Natural killer cell (primary cell): ENCODE results near the gene BBOX1. TPM values are rescaled to one million over a fixed set of nuclear protein-coding genes. Genes with fewer than 3 reads are reported as not detected.

Experiments
- ATAC-seq, 3 donors: fragments of 150-1000 bp in 2 of 3; fragments of 200-7000 bp in 1 of 3; cut with Tn5 transposase; 1 replicate in 1 of 3; 2 replicates in 2 of 3; pipeline ENCODE4 v1.10.0; 2021; ENCODE audit warnings: mild to moderate bottlenecking in 2 of 3, moderate library complexity in 2 of 3
- DNase-seq, 2 donors: peaks; one replicate each; pipeline versions ENCODE4 v3.0.0 to v3.0.0-alpha.2; 2013 to 2021; ENCODE audit warnings: mixed read lengths in 1 of 2
- H3K27ac ChIP-seq: one replicate; pipeline ENCODE4 v1.5.1; 2013; ENCODE audit warnings: mild to moderate bottlenecking, low read length
- H3K27me3 ChIP-seq: one replicate; pipeline ENCODE4 v1.6.1; 2013; ENCODE audit warnings: low read length; ENCODE audit not compliant: control insufficient read depth, insufficient read depth
- H3K36me3 ChIP-seq: one replicate; pipeline ENCODE4 v1.6.1; 2013; ENCODE audit warnings: low read length; ENCODE audit not compliant: control insufficient read depth, insufficient read depth
- H3K4me1 ChIP-seq: one replicate; pipeline ENCODE4 v1.6.1; 2013; ENCODE audit warnings: low read length; ENCODE audit not compliant: control insufficient read depth, insufficient read depth
- H3K4me3 ChIP-seq: one replicate; pipeline ENCODE4 v1.5.1; 2013; ENCODE audit warnings: low read length
- H3K9me3 ChIP-seq: one replicate; pipeline ENCODE4 v1.6.1; 2013; ENCODE audit warnings: low read length; ENCODE audit not compliant: control insufficient read depth, insufficient read depth
- H3K27ac Mint-ChIP-seq, 2 donors: one replicate each; pipeline ENCODE4 v1.8.0; 2022; ENCODE audit warnings: mild to moderate bottlenecking in 2 of 2, mixed read lengths in 2 of 2, moderate library complexity in 1 of 2
- H3K27me3 Mint-ChIP-seq, 2 donors: one replicate each; pipeline ENCODE4 v1.8.0; 2022; ENCODE audit warnings: low read depth in 2 of 2, mixed read lengths in 2 of 2
- H3K36me3 Mint-ChIP-seq: one replicate; pipeline ENCODE4 v1.8.0; 2022; ENCODE audit warnings: mixed read lengths
- H3K4me1 Mint-ChIP-seq, 2 donors: one replicate each; pipeline ENCODE4 v1.8.0; 2022; ENCODE audit warnings: mixed read lengths in 2 of 2
- H3K4me3 Mint-ChIP-seq: one replicate; pipeline ENCODE4 v1.8.0; 2022; ENCODE audit warnings: mild to moderate bottlenecking, moderate library complexity, mixed read lengths
- H3K9me3 Mint-ChIP-seq, 2 donors: one replicate each; pipeline ENCODE4 v1.8.0; 2022; ENCODE audit warnings: mixed read lengths in 2 of 2
- WGBS: methylation state at CpG from one replicate; pipeline ENCODE4 v1.1.7; 2013; ENCODE audit warnings: missing lambda C conversion rate; ENCODE audit not compliant: insufficient coverage; 5-methylcytosine and 5-hydroxymethylcytosine counted together
- intact Hi-C: fragments of 100-400 bp; cut with micrococcal nuclease; formaldehyde crosslinking; loops from one replicate; pipeline ENCODE4 v1.14.2; 2022
- total RNA-seq, 4 donors: library from RNA; stranded (reverse); fragments of 120-200 nt in 1 of 4; gene quantifications; one replicate each; pipeline versions ENCODE4 v1.2.3 to v1.2.4, GENCODE V29; 2013 to 2022
- TF ChIP-seq, protein P1 (sequence below): fragments of 200-600 bp; IDR thresholded peaks from one replicate; pipeline ENCODE4 v1.8.0; 2022; ENCODE audit warnings: antibody characterized with exemption

BBOX1 gene
- total RNA-seq, 3 donors from 2014 or later (not counting 1 experiment from before 2014, with no cell fraction given): not detected

DNA sequence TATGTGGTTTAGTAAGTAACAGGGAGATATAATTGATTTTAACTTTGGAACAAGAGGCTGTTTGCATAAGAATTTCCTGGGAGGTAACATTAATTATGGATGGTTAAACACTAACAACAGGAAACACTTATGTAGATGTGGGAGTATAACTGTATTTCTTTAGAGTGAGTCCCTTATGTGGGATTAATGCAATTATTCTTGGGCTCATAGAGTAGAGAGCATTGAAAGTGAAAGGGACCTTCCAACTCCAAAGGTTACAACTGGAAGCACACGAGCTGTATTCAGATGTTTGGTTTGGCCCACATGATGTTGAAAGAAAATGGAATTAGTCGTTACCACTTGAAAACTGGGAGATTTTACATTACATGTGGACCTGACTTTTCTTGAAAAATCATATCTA, 53.5 kb downstream of the BBOX1 start:
- H3K4me1 Mint-ChIP-seq: no peaks in the 10 kb centered on the region
- DNase-seq (no peak), ATAC-seq (no peak)
- H3K27me3 Mint-ChIP-seq: no peaks in the 10 kb centered on the region
- H3K36me3 Mint-ChIP-seq: no peaks in the 10 kb centered on the region
- TF ChIP-seq, protein P1, sequence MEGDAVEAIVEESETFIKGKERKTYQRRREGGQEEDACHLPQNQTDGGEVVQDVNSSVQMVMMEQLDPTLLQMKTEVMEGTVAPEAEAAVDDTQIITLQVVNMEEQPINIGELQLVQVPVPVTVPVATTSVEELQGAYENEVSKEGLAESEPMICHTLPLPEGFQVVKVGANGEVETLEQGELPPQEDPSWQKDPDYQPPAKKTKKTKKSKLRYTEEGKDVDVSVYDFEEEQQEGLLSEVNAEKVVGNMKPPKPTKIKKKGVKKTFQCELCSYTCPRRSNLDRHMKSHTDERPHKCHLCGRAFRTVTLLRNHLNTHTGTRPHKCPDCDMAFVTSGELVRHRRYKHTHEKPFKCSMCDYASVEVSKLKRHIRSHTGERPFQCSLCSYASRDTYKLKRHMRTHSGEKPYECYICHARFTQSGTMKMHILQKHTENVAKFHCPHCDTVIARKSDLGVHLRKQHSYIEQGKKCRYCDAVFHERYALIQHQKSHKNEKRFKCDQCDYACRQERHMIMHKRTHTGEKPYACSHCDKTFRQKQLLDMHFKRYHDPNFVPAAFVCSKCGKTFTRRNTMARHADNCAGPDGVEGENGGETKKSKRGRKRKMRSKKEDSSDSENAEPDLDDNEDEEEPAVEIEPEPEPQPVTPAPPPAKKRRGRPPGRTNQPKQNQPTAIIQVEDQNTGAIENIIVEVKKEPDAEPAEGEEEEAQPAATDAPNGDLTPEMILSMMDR: no peak
- no peak overlapping the region for H3K27ac Mint-ChIP-seq
- no peak overlapping the region for H3K4me3 Mint-ChIP-seq
- intact Hi-C loops: no loop called here
- H3K9me3 Mint-ChIP-seq: peaks cover 12 to 26% of the 10 kb centered on the region in 2 donors
- Histone ChIP-seq H3K36me3 (no peaks in the 10 kb centered on the region), H3K27me3 (no peaks in the 10 kb centered on the region), H3K4me1 (no peaks in the 10 kb centered on the region), H3K9me3 (no peaks in the 10 kb centered on the region), H3K27ac (no peak overlapping the region), H3K4me3 (no peak overlapping the region)
- 74% methylated on average over 2 of the region's 2 CpGs for WGBS

DNA sequence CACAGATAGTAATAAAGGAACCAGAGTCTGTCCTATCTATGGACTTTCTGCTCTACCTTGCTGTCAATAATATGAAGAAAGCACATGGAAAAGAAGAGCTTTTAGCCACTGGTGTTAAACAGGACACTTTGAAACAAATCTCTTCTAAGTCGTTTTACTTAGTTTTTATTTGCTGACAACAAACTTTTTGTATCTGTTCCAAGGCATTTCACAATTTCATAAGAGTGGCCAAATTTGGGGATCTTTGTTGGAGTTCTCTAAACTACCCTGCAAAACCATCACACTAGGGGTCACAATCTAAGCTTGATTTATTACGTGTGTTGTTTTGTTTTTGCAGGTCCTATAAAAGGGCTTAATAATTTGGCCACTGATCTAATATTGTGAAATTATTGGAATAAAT, 54.4 kb downstream of the BBOX1 start:
- Mint-ChIP-seq H3K36me3 (no peaks in the 10 kb centered on the region), H3K27me3 (no peaks in the 10 kb centered on the region), H3K4me1 (no peaks in the 10 kb centered on the region), H3K9me3 (peaks cover 12 to 21% of the 10 kb centered on the region in 2 donors), H3K27ac (no peak overlapping the region), H3K4me3 (no peak overlapping the region)
- H3K27ac ChIP-seq: no peak overlapping the region
- intact Hi-C loops: no loop called here
- no peak overlapping the region for H3K4me3 ChIP-seq
- ATAC-seq (no peak), DNase-seq (no peak)
- no peaks in the 10 kb centered on the region for H3K36me3 ChIP-seq
- WGBS: 88% methylated on average over 1 of the region's 2 CpGs
- H3K4me1 ChIP-seq: no peaks in the 10 kb centered on the region
- H3K9me3 ChIP-seq: no peaks in the 10 kb centered on the region
- H3K27me3 ChIP-seq: no peaks in the 10 kb centered on the region
- TF ChIP-seq, protein P1: no peak

- intact Hi-C loops: no loop called here
- H3K27ac ChIP-seq: no peak overlapping the region
- no peaks in the 10 kb centered on the region for H3K4me1 ChIP-seq
- ATAC-seq (no peak), DNase-seq (no peak)
- H3K27me3 Mint-ChIP-seq: no peaks in the 10 kb centered on the region
- no peak overlapping the region for H3K27ac Mint-ChIP-seq
- no peaks in the 10 kb centered on the region for H3K27me3 ChIP-seq
- no peaks in the 10 kb centered on the region for H3K4me1 Mint-ChIP-seq
- H3K4me3 ChIP-seq: no peak overlapping the region
- H3K9me3 ChIP-seq: no peaks in the 10 kb centered on the region
- no peaks in the 10 kb centered on the region for H3K36me3 ChIP-seq
- TF ChIP-seq, protein P1: no peak
- H3K4me3 Mint-ChIP-seq: no peak overlapping the region
- H3K9me3 Mint-ChIP-seq: peaks cover 12 to 19% of the 10 kb centered on the region in 2 donors
- WGBS: 71% methylated on average over 1 of the region's 1 CpG
- H3K36me3 Mint-ChIP-seq: no peaks in the 10 kb centered on the region
Observed at GRCh38 chr11:27095887-27096286, 55.3 kb downstream of the BBOX1 start.

DNA sequence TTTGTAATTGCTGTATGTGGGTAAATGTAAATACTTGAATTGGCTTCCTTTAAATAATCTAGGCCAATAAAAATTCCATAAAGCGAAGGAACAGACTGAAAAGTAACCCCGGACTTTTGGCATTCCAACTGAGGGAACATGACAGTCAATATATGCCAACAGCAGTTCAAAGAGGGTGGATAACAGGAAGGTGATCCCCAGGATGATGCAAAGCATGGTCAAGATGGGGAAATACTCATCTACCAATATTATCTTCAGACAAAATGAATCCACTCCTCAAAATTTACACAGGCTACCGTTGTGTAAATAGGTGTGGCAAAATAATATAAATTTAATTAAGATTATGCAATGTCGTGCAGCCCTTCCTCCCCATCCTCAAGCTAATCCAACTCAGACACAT, 56.9 kb downstream of the BBOX1 start:
- Histone ChIP-seq H3K36me3 (no peaks in the 10 kb centered on the region), H3K4me1 (no peaks in the 10 kb centered on the region), H3K27me3 (no peaks in the 10 kb centered on the region), H3K4me3 (no peak overlapping the region), H3K9me3 (no peaks in the 10 kb centered on the region), H3K27ac (no peak overlapping the region)
- no peak for DNase-seq
- no peaks in the 10 kb centered on the region for H3K4me1 Mint-ChIP-seq
- no peak overlapping the region for H3K4me3 Mint-ChIP-seq
- H3K27me3 Mint-ChIP-seq: no peaks in the 10 kb centered on the region
- intact Hi-C loops: no loop called here
- H3K9me3 Mint-ChIP-seq: peaks cover 9 to 14% of the 10 kb centered on the region in 2 donors
- TF ChIP-seq, protein P1: no peak
- ATAC-seq: no peak
- H3K27ac Mint-ChIP-seq: no peak overlapping the region
- H3K36me3 Mint-ChIP-seq: no peaks in the 10 kb centered on the region
- 92% methylated on average over 3 of the region's 4 CpGs for WGBS
